HG03521 (cell line): ENCODE measurements around the gene NLRP6.
"Not testable (repeated sequence)": the region's sequence is repeated elsewhere in the genome, so short reads cannot be mapped to it uniquely, and the experiment has no call there.

Source experiments
- ATAC-seq: cut with Tn5 transposase; IDR thresholded peaks from one replicate; pipeline ENCODE4 v1.9.1; 2021; ENCODE audit warnings: mild to moderate bottlenecking, moderate library complexity; ENCODE audit not compliant: unreplicated experiment

The NLRP6 gene

GRCh38 chr11:319121-319887 lies 41.1 kb downstream of the NLRP6 start:
- not testable (repeated sequence) for ATAC-seq

GRCh38 chr11:319888-320273 lies 41.7 kb downstream of the NLRP6 start:
- not testable (repeated sequence) for ATAC-seq

GRCh38 chr11:324156-324555 lies 45.9 kb downstream of the NLRP6 start:
- ATAC-seq, result no peak

GRCh38 chr11:324593-325517 lies 46.6 kb downstream of the NLRP6 start:
- not testable (repeated sequence) for ATAC-seq

GRCh38 chr11:325796-326591 lies 47.8 kb downstream of the NLRP6 start:
- no peak for ATAC-seq

GRCh38 chr11:326592-326841 lies 48.3 kb downstream of the NLRP6 start:
- no peak for ATAC-seq

GRCh38 chr11:326842-327580 lies 48.8 kb downstream of the NLRP6 start:
- ATAC-seq, result peak; percentile 55

- no peak for ATAC-seq
Measured at GRCh38 chr11:327581-327923, 49.3 kb downstream of the NLRP6 start.

GRCh38 chr11:328012-328411 lies 49.8 kb downstream of the NLRP6 start:
- ATAC-seq, result no peak

- not testable (repeated sequence) for ATAC-seq
Measured at GRCh38 chr11:328516-329100, 50.4 kb downstream of the NLRP6 start.

- no peak for ATAC-seq
Measured at GRCh38 chr11:329886-330253, 51.7 kb downstream of the NLRP6 start.

- no peak for ATAC-seq
Measured at GRCh38 chr11:330307-330693, 52.1 kb downstream of the NLRP6 start.

GRCh38 chr11:330694-331357 lies 52.6 kb downstream of the NLRP6 start:
- ATAC-seq, result no peak

GRCh38 chr11:331358-332060 lies 53.3 kb downstream of the NLRP6 start:
- no peak for ATAC-seq

- no peak for ATAC-seq
Measured at GRCh38 chr11:332651-333480, 54.7 kb downstream of the NLRP6 start.

GRCh38 chr11:333616-334263 lies 55.5 kb downstream of the NLRP6 start:
- ATAC-seq, result not testable (repeated sequence)

- ATAC-seq, result no peak
Measured at GRCh38 chr11:334264-334994, 56.2 kb downstream of the NLRP6 start.
